CD14-positive monocyte (primary cell): Measurements from ENCODE around the gene TM4SF18. TPM values are rescaled to one million over a fixed set of nuclear protein-coding genes. Genes with fewer than 3 reads are reported as not detected.

Experiments used
- DNase-seq, 3 donors: peaks; one replicate each; pipeline ENCODE4 v3.0.0-alpha.2; 2011 to 2022
- H2AFZ ChIP-seq: 2 replicates; pipeline ENCODE4 v1.6.0; 2012; ENCODE audit warnings: mild to moderate bottlenecking, low read depth, low read length, inconsistent platforms; ENCODE audit not compliant: insufficient read depth, poor library complexity, severe bottlenecking
- H3K27ac ChIP-seq, 2 donors: 1 replicate in 1 of 2; 2 replicates in 1 of 2; pipeline ENCODE4 v1.5.1; 2012 to 2013; ENCODE audit warnings: low read length in 2 of 2, control low read depth in 1 of 2, inconsistent platforms in 1 of 2, low read depth in 1 of 2, mild to moderate bottlenecking in 1 of 2
- H3K27me3 ChIP-seq, 2 donors: one replicate each; pipeline versions ENCODE4 v1.6.0 to v1.6.1; 2011 to 2013; ENCODE audit warnings: low read length in 2 of 2; ENCODE audit not compliant: control insufficient read depth in 2 of 2, insufficient read depth in 2 of 2
- H3K36me3 ChIP-seq, 2 donors: replicated peaks in 1 of 2; 1 replicate in 1 of 2; 2 replicates in 1 of 2; pipeline versions ENCODE4 v1.5.1 to v1.6.1; 2012 to 2013; ENCODE audit warnings: low read length in 2 of 2, control low read depth in 1 of 2, inconsistent platforms in 1 of 2, mild to moderate bottlenecking in 1 of 2; ENCODE audit not compliant: insufficient read depth in 2 of 2, control insufficient read depth in 1 of 2
- H3K4me1 ChIP-seq, 2 donors: 1 replicate in 1 of 2; 2 replicates in 1 of 2; pipeline versions ENCODE4 v1.5.1 to v1.6.1; 2012 to 2013; ENCODE audit warnings: low read length in 2 of 2, control low read depth in 1 of 2, inconsistent platforms in 1 of 2, mild to moderate bottlenecking in 1 of 2, moderate library complexity in 1 of 2; ENCODE audit not compliant: insufficient read depth in 2 of 2, control insufficient read depth in 1 of 2
- H3K4me2 ChIP-seq: replicated peaks from 2 replicates; pipeline ENCODE3; 2012; ENCODE audit warnings: low read length, moderate library complexity, mild to moderate bottlenecking; ENCODE audit not compliant: poor library complexity, severe bottlenecking; ENCODE audit errors: extremely low read depth
- H3K4me3 ChIP-seq, 3 experiments: fragments of 200-600 bp in 1 of 3; sonication (generic) in 1 of 3; replicated peaks in 1 of 3; 1 replicate in 2 of 3; 2 replicates in 1 of 3; pipeline ENCODE4 v1.5.1; 2011 to 2013; ENCODE audit warnings: low read length in 3 of 3, mild to moderate bottlenecking in 3 of 3, control low read depth in 2 of 3, low read depth in 2 of 3, inconsistent platforms in 1 of 3, moderate library complexity in 1 of 3
- H3K79me2 ChIP-seq: 2 replicates; pipeline ENCODE4 v1.6.0; 2012; ENCODE audit warnings: mild to moderate bottlenecking, control low read depth, inconsistent platforms, low read length, moderate library complexity; ENCODE audit not compliant: insufficient read depth
- H3K9ac ChIP-seq: 2 replicates; pipeline ENCODE4 v1.6.0; 2017; ENCODE audit warnings: low read length, mild to moderate bottlenecking; ENCODE audit not compliant: insufficient read depth, poor library complexity, severe bottlenecking
- H3K9me3 ChIP-seq, 2 donors: replicated peaks in 1 of 2; 1 replicate in 1 of 2; 2 replicates in 1 of 2; pipeline versions ENCODE4 v1.5.1 to v1.6.1; 2012 to 2013; ENCODE audit warnings: low read length in 2 of 2, control low read depth in 1 of 2; ENCODE audit not compliant: control insufficient read depth in 1 of 2, insufficient read depth in 1 of 2
- H4K20me1 ChIP-seq: 2 replicates; pipeline ENCODE4 v1.6.0; 2012; ENCODE audit warnings: mild to moderate bottlenecking, low read length, control low read depth, moderate library complexity; ENCODE audit not compliant: insufficient read depth
- H3K27ac Mint-ChIP-seq, 7 donors: one replicate each; pipeline ENCODE4 v1.8.0; 2020; ENCODE audit warnings: mild to moderate bottlenecking in 7 of 7, mixed read lengths in 7 of 7, moderate library complexity in 6 of 7, inconsistent platforms in 2 of 7
- H3K27me3 Mint-ChIP-seq, 3 donors: one replicate each; pipeline ENCODE4 v1.8.0; 2021 to 2022; ENCODE audit warnings: low read depth in 3 of 3, mild to moderate bottlenecking in 3 of 3, mixed read lengths in 3 of 3, moderate library complexity in 3 of 3, inconsistent platforms in 1 of 3
- H3K36me3 Mint-ChIP-seq, 2 donors: one replicate each; pipeline ENCODE4 v1.8.0; 2020; ENCODE audit warnings: mixed read lengths in 2 of 2, inconsistent platforms in 1 of 2, mild to moderate bottlenecking in 1 of 2
- H3K4me1 Mint-ChIP-seq: one replicate; pipeline ENCODE4 v1.8.0; 2020; ENCODE audit warnings: mild to moderate bottlenecking, mixed read lengths
- H3K4me3 Mint-ChIP-seq, 2 donors: one replicate each; pipeline ENCODE4 v1.8.0; 2020; ENCODE audit warnings: mild to moderate bottlenecking in 2 of 2, mixed read lengths in 2 of 2, moderate library complexity in 1 of 2
- H3K9me3 Mint-ChIP-seq, 7 donors: one replicate each; pipeline ENCODE4 v1.8.0; 2020 to 2022; ENCODE audit warnings: mixed read lengths in 7 of 7, mild to moderate bottlenecking in 6 of 7, moderate library complexity in 6 of 7, inconsistent platforms in 2 of 7
- WGBS: methylation state at CpG from one replicate; pipeline ENCODE4 v1.1.5; 2013; ENCODE audit warnings: missing lambda C conversion rate; ENCODE audit not compliant: insufficient coverage; 5-methylcytosine and 5-hydroxymethylcytosine counted together
- intact Hi-C, 2 donors: fragments of 100-400 bp; cut with micrococcal nuclease; formaldehyde crosslinking; loops; one replicate each; pipeline versions ENCODE4 v1.15.0 to v1.15.1; 2023
- polyA plus RNA-seq, 3 donors: library from polyadenylated mRNA; depleted of rRNA in 1 of 3; unstranded in 2 of 3; stranded (reverse) in 1 of 3; fragments of 300-500 nt in 2 of 3; fragments of >200 nt in 1 of 3; fragmentation: Illumina TruSeq in 2 of 3; gene quantifications; 1 replicate in 2 of 3; 2 replicates in 1 of 3; pipeline ENCODE4 v1.2.3, GENCODE V29; 2012 to 2021
- TF ChIP-seq, protein P1 (sequence below): fragments of 200-600 bp; IDR thresholded peaks from one replicate; pipeline ENCODE4 v1.8.0; 2022; ENCODE audit warnings: antibody characterized with exemption, mild to moderate bottlenecking

The TM4SF18 gene
- polyA plus RNA-seq, 3 donors, result not detected

DNA sequence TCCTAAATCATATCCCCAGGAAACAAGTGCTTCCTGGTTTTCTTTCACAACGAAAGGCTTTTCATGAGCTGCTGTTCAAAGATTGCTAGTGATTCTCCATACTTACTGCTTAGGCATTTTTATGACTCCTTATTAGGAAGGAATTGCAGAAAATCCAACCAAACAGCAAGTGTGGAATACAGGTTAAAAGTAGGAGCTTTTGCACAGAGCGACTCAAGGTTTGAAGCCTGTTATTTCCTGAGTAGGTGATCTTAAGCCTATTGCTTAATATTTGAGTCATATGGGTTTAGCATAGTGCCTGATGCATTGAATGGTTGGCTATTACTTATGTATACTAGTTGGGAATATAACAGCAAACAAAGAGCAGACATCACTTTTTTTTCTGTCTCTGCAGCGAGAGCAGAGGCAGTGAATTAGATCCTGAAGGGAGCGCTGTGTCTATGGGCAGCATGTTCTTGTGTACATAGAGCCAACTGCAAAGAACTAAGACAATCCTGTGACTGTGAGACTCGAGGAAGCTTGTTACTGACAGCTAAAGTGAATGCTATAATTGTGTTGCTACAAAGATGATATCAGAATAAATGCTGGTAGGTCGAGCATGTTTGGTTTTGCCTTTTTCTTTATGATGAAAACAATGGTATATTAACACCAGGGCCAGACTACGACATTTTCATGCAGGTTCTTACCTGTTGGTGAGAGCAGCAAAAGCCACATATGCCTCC lies 37.7 kb upstream of the TM4SF18 start:
- no peaks in the 10 kb centered on the region for H3K27me3 ChIP-seq
- peak overlapping the region in 1 of 2 donors; percentile 52 for H3K27ac ChIP-seq
- no peaks in the 10 kb centered on the region for H4K20me1 ChIP-seq
- TF ChIP-seq, protein P1, sequence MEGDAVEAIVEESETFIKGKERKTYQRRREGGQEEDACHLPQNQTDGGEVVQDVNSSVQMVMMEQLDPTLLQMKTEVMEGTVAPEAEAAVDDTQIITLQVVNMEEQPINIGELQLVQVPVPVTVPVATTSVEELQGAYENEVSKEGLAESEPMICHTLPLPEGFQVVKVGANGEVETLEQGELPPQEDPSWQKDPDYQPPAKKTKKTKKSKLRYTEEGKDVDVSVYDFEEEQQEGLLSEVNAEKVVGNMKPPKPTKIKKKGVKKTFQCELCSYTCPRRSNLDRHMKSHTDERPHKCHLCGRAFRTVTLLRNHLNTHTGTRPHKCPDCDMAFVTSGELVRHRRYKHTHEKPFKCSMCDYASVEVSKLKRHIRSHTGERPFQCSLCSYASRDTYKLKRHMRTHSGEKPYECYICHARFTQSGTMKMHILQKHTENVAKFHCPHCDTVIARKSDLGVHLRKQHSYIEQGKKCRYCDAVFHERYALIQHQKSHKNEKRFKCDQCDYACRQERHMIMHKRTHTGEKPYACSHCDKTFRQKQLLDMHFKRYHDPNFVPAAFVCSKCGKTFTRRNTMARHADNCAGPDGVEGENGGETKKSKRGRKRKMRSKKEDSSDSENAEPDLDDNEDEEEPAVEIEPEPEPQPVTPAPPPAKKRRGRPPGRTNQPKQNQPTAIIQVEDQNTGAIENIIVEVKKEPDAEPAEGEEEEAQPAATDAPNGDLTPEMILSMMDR, result no peak
- H3K36me3 Mint-ChIP-seq, result no peaks in the 10 kb centered on the region
- 8% methylated on average over 4 of the region's 7 CpGs for WGBS
- H3K27ac Mint-ChIP-seq, result peak overlapping the region in 4 of 7 donors; percentile 10 to 76 (median 70)
- H3K4me3 ChIP-seq, result peak overlapping the region in 2 of 3 experiments; percentile 32 to 67
- no peaks in the 10 kb centered on the region for H3K79me2 ChIP-seq
- H3K36me3 ChIP-seq, result no peaks in the 10 kb centered on the region
- H3K4me1 ChIP-seq, result peaks cover 52 to 56% of the 10 kb centered on the region in 2 donors
- peaks cover 0 to 1% (median 1%) of the 10 kb centered on the region in 3 donors for H3K27me3 Mint-ChIP-seq
- peak overlapping the region; percentile 60 for H2AFZ ChIP-seq
- H3K9me3 Mint-ChIP-seq, result no peaks in the 10 kb centered on the region
- intact Hi-C loops, result loop anchor here in 1 of 2 donors (10.0 kb wide), 1 partner anchor 104 kb away; the partner anchor contains the start of gene TM4SF4
- H3K9ac ChIP-seq, result no peak overlapping the region
- H3K4me1 Mint-ChIP-seq, result peaks cover 49% of the 10 kb centered on the region
- peak overlapping the region; percentile 70 for H3K4me2 ChIP-seq
- H3K9me3 ChIP-seq, result no peaks in the 10 kb centered on the region
- peak overlapping the region; percentile 27 to 56 for H3K4me3 Mint-ChIP-seq
- peak; percentile 19 to 62 (median 61) for DNase-seq

DNA sequence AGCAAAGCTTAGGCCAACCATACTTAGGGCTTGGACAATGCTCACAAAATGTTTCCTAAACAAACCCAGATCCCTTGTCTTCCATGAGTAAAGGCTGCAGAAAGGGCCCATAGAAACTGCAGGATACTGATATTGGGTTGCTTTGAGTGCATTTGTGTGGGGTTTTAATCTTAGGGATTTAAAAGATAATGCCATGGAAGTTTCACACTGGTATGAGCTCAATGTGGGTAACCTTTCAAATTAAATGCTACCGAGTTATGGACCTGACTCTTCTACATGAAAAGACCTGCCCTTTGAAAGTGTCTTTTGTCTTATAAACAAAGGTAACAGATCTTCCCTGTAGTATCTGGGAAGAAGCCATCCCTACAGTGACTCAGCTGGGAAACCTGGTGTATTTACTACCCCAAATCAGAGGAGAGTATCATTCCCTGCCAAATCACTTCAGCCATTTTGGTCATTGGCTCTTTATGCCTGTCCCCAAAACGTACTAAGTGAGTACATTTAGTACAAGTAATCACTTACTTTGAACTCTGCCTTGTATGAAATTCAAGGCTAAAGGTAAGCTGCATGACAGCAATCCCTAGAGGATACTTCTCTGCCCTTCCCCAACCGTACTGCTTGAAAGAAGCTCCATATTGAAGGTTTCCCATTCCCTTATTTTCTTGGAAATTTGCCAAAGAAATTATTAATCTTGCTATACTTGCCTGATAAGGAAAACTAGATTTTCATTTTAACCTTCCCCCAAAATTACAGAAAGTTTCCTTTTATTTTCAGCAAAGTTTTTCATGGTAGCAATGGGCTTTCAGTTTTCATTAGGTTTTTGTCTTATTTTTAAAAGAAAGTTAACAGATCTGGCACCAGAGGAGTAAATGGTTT lies 36.8 kb upstream of the TM4SF18 start:
- H3K27me3 Mint-ChIP-seq, result peaks cover 0 to 1% (median 1%) of the 10 kb centered on the region in 3 donors
- TF ChIP-seq, protein P1, result no peak
- H3K36me3 Mint-ChIP-seq, result no peaks in the 10 kb centered on the region
- H2AFZ ChIP-seq, result no peak overlapping the region
- H3K9ac ChIP-seq, result no peak overlapping the region
- H3K4me1 ChIP-seq, result peaks cover 47 to 51% of the 10 kb centered on the region in 2 donors
- H3K27ac ChIP-seq, result no peak overlapping the region
- H3K9me3 Mint-ChIP-seq, result no peaks in the 10 kb centered on the region
- H4K20me1 ChIP-seq, result no peaks in the 10 kb centered on the region
- peak overlapping the region in 1 of 2 donors; percentile 39 for H3K4me3 Mint-ChIP-seq
- H3K9me3 ChIP-seq, result no peaks in the 10 kb centered on the region
- peak overlapping the region in 1 of 7 donors; percentile 12 for H3K27ac Mint-ChIP-seq
- no peaks in the 10 kb centered on the region for H3K79me2 ChIP-seq
- no peak for DNase-seq
- peak overlapping the region in 1 of 3 experiments; percentile 67 for H3K4me3 ChIP-seq
- peak overlapping the region; percentile 70 for H3K4me2 ChIP-seq
- peaks cover 43% of the 10 kb centered on the region for H3K4me1 Mint-ChIP-seq
- 67% methylated on average over 1 of the region's 3 CpGs for WGBS
- no peaks in the 10 kb centered on the region for H3K36me3 ChIP-seq
- H3K27me3 ChIP-seq, result no peaks in the 10 kb centered on the region
- intact Hi-C loops, result loop anchor here in 1 of 2 donors (10.0 kb wide), 1 partner anchor 105 kb away; the partner anchor contains the start of gene TM4SF4
